IMR-90 (cell line): ENCODE data around the gene POLE3. TPM values are rescaled to one million over a fixed set of nuclear protein-coding genes. Genes with fewer than 3 reads are reported as not detected.

Source experiments
- ATAC-seq: fragments of 200-7000 bp; cut with Tn5 transposase; 2 replicates; pipeline ENCODE4 v1.9.1; 2020; ENCODE audit warnings: low read depth, mild to moderate bottlenecking, moderate library complexity
- BruUV-seq: library from RNA; stranded (reverse); fragments of 400-500 nt; replicated peaks from 2 replicates; lab custom pipeline; 2021; lab: Mats Ljungman, UMichigan
- CTCF ChIA-PET: fragments of 300-600 bp; formaldehyde crosslinking; extraction: SDS; loops from one replicate; lab custom pipeline; 2021; ENCODE audit warnings: antibody characterized with exemption; lab: Yijun Ruan, JAX
- POLR2A ChIA-PET: fragments of 300-600 bp; sonication (Branson Sonifier 250); formaldehyde crosslinking; loops from one replicate; lab custom pipeline; 2022; ENCODE audit warnings: antibody characterized with exemption; ENCODE audit not compliant: unreplicated experiment; lab: Charles Lee
- DNase-seq: peaks from one replicate; pipeline ENCODE4 v3.0.0; 2013
- H2AFZ ChIP-seq: replicated peaks from 2 replicates; pipeline ENCODE3; 2013; ENCODE audit warnings: low read length, mild to moderate bottlenecking; ENCODE audit not compliant: poor library complexity
- H2AK5ac ChIP-seq: 2 replicates; pipeline ENCODE4 v1.6.1; 2013; ENCODE audit warnings: low read depth, low read length, inconsistent platforms
- H2AK9ac ChIP-seq: replicated peaks from 2 replicates; pipeline ENCODE3; 2013; ENCODE audit warnings: mild to moderate bottlenecking, low read depth, low read length, moderate library complexity; ENCODE audit not compliant: poor library complexity
- H2BK120ac ChIP-seq: 2 replicates; pipeline ENCODE4 v1.6.1; 2013; ENCODE audit warnings: low read depth, low read length, inconsistent platforms
- H2BK15ac ChIP-seq: 3 replicates; pipeline ENCODE4 v1.6.1; 2013; ENCODE audit warnings: low read depth, low read length, inconsistent platforms
- H2BK20ac ChIP-seq: 2 replicates; pipeline ENCODE4 v1.6.1; 2013; ENCODE audit warnings: low read depth, mild to moderate bottlenecking, inconsistent platforms, low read length, moderate library complexity
- H2BK5ac ChIP-seq: 2 replicates; pipeline ENCODE4 v1.6.1; 2013; ENCODE audit warnings: mild to moderate bottlenecking, low read depth, low read length, inconsistent platforms; ENCODE audit not compliant: poor library complexity, severe bottlenecking
- H3K14ac ChIP-seq: replicated peaks from 2 replicates; pipeline ENCODE4 v1.6.1; 2013; ENCODE audit warnings: low read depth, low read length, inconsistent platforms
- H3K18ac ChIP-seq: 2 replicates; pipeline ENCODE4 v1.6.1; 2013; ENCODE audit warnings: low read depth, low read length, control low read depth
- H3K23ac ChIP-seq: 2 replicates; pipeline ENCODE4 v1.6.1; 2013; ENCODE audit warnings: low read depth, low read length, inconsistent platforms
- H3K27ac ChIP-seq: 2 replicates; pipeline ENCODE4 v1.5.1; 2013; ENCODE audit warnings: mild to moderate bottlenecking, control low read depth, low read length; ENCODE audit not compliant: insufficient read depth
- H3K27me3 ChIP-seq: 2 replicates; pipeline ENCODE4 v1.6.1; 2013; ENCODE audit warnings: low read length; ENCODE audit not compliant: control insufficient read depth, insufficient read depth
- H3K36me3 ChIP-seq: 2 replicates; pipeline ENCODE4 v1.6.1; 2013; ENCODE audit warnings: low read length, mixed read lengths; ENCODE audit not compliant: control insufficient read depth, insufficient read depth
- H3K4ac ChIP-seq: 2 replicates; pipeline ENCODE4 v1.6.1; 2013; ENCODE audit warnings: low read depth, low read length, inconsistent platforms
- H3K4me1 ChIP-seq: 2 replicates; pipeline ENCODE4 v1.6.1; 2013; ENCODE audit warnings: low read length, mixed read lengths; ENCODE audit not compliant: control insufficient read depth, insufficient read depth
- H3K4me2 ChIP-seq: 2 replicates; pipeline ENCODE4 v1.6.1; 2013; ENCODE audit warnings: low read depth, mild to moderate bottlenecking, control low read depth, low read length, moderate library complexity
- H3K4me3 ChIP-seq: 2 replicates; pipeline ENCODE4 v1.5.1; 2013; ENCODE audit warnings: low read depth, mild to moderate bottlenecking, control low read depth, low read length, moderate library complexity; ENCODE audit not compliant: insufficient read depth
- H3K56ac ChIP-seq: 2 replicates; pipeline ENCODE4 v1.6.1; 2013; ENCODE audit warnings: low read length, inconsistent platforms; ENCODE audit not compliant: insufficient read depth; ENCODE audit errors: extremely low read depth
- H3K79me1 ChIP-seq, 2 experiments: 2 replicates each; pipeline ENCODE4 v1.6.1; 2013; ENCODE audit warnings: low read length in 2 of 2, inconsistent platforms in 1 of 2, low read depth in 1 of 2
- H3K9ac ChIP-seq: 2 replicates; pipeline ENCODE4 v1.6.1; 2013; ENCODE audit warnings: low read depth, low read length, control low read depth
- H3K9me1 ChIP-seq: 2 replicates; pipeline ENCODE4 v1.6.1; 2013; ENCODE audit warnings: low read length, inconsistent platforms; ENCODE audit not compliant: insufficient read depth
- H3K9me3 ChIP-seq: 2 replicates; pipeline ENCODE4 v1.6.1; 2013; ENCODE audit warnings: low read length; ENCODE audit not compliant: control insufficient read depth, insufficient read depth
- H4K20me1 ChIP-seq: 2 replicates; pipeline ENCODE4 v1.6.1; 2013; ENCODE audit warnings: low read length, inconsistent platforms; ENCODE audit not compliant: insufficient read depth
- H4K5ac ChIP-seq: 2 replicates; pipeline ENCODE4 v1.6.1; 2013; ENCODE audit warnings: mild to moderate bottlenecking, low read depth, low read length, control low read depth
- H4K8ac ChIP-seq, 2 experiments: 2 replicates each; pipeline ENCODE4 v1.6.1; 2013; ENCODE audit warnings: low read depth in 2 of 2, low read length in 2 of 2, control low read depth in 1 of 2, inconsistent platforms in 1 of 2
- H4K91ac ChIP-seq: 2 replicates; pipeline ENCODE4 v1.6.1; 2013; ENCODE audit warnings: low read depth, low read length, inconsistent platforms; ENCODE audit not compliant: insufficient read depth
- BHLHE40 ChIP-seq: fragments of 150-350 bp; IDR thresholded peaks from 2 replicates; pipeline ENCODE4 v1.6.1; 2016; ENCODE audit warnings: mild to moderate bottlenecking, low read depth, low read length
- CEBPB ChIP-seq: IDR thresholded peaks from 2 replicates; pipeline ENCODE4 v1.6.1; 2012; ENCODE audit warnings: low read depth, low read length, improper control_type of control experiment
- CHD1 ChIP-seq: IDR thresholded peaks from 2 replicates; pipeline ENCODE4 v1.6.1; 2012; ENCODE audit warnings: low read depth, low read length, improper control_type of control experiment
- FOS ChIP-seq: fragments of 150-350 bp; IDR thresholded peaks from 2 replicates; pipeline ENCODE4 v1.6.1; 2016; ENCODE audit warnings: low read depth, low read length
- MAFK ChIP-seq: IDR thresholded peaks from 2 replicates; pipeline ENCODE4 v1.6.1; 2012; ENCODE audit warnings: low read depth, low read length, improper control_type of control experiment
- MAZ ChIP-seq: IDR thresholded peaks from 2 replicates; pipeline ENCODE4 v1.6.1; 2012; ENCODE audit warnings: low read depth, mild to moderate bottlenecking, low read length, improper control_type of control experiment, moderate library complexity, borderline replicate concordance
- MXI1 ChIP-seq: IDR thresholded peaks from 2 replicates; pipeline ENCODE4 v1.6.1; 2012; ENCODE audit warnings: low read depth, mild to moderate bottlenecking, low read length, moderate library complexity, borderline replicate concordance
- NFE2L2 ChIP-seq: fragments of 150-350 bp; IDR thresholded peaks from 2 replicates; pipeline ENCODE4 v1.6.1; 2016; ENCODE audit warnings: low read depth, mild to moderate bottlenecking, low read length
- POLR2A ChIP-seq: IDR thresholded peaks from 2 replicates; pipeline ENCODE4 v1.6.1; 2012; ENCODE audit warnings: mild to moderate bottlenecking, low read depth, low read length
- RAD21 ChIP-seq: IDR thresholded peaks from 2 replicates; pipeline ENCODE4 v1.6.1; 2012; ENCODE audit warnings: low read length, improper control_type of control experiment
- RCOR1 ChIP-seq: IDR thresholded peaks from 2 replicates; pipeline ENCODE4 v1.6.1; 2012; ENCODE audit warnings: mild to moderate bottlenecking, low read length, improper control_type of control experiment; ENCODE audit not compliant: insufficient replicate concordance
- RFX5 ChIP-seq: IDR thresholded peaks from 2 replicates; pipeline ENCODE4 v1.8.0; 2012; ENCODE audit warnings: low read depth, mild to moderate bottlenecking, low read length, moderate library complexity
- SMC3 ChIP-seq: fragments of 150-350 bp; IDR thresholded peaks from 2 replicates; pipeline ENCODE4 v1.6.1; 2016; ENCODE audit warnings: low read depth, mild to moderate bottlenecking, antibody characterized with exemption, low read length, moderate library complexity
- WGBS, 2 experiments: methylation state at CpG; one replicate each; pipeline versions ENCODE4 v1.1.5 to v1.1.7; 2013; ENCODE audit warnings: missing lambda C conversion rate in 2 of 2; ENCODE audit not compliant: insufficient read length in 1 of 2; ENCODE audit errors: extremely low coverage in 2 of 2; 5-methylcytosine and 5-hydroxymethylcytosine counted together
- dilution Hi-C: fragments of 300-500 bp; cut with HindIII; formaldehyde crosslinking; loops from one replicate; pipeline ENCODE4 v1.14.3; 2018; ENCODE audit warnings: low sequenced_read_pairs; ENCODE audit not compliant: unreplicated experiment
- in situ Hi-C: fragments of 300-500 bp; cut with MboI; formaldehyde crosslinking; loops from 3 replicates; pipeline ENCODE4 v1.14.3; 2019; ENCODE audit warnings: low sequenced_read_pairs, inconsistent platforms, mixed read lengths
- intact Hi-C: fragments of 100-400 bp; cut with micrococcal nuclease; formaldehyde crosslinking; loops from 2 replicates; pipeline ENCODE4 v1.10.0; 2022
- polyA plus RNA-seq, 3 experiments: library from polyadenylated mRNA; depleted of rRNA; stranded (reverse); fragments of >200 nt; gene quantifications; 2 replicates each; pipeline ENCODE4 v1.2.3, GENCODE V29; 2012; ENCODE audit warnings: low replicate concordance in 1 of 3
- total RNA-seq: library from RNA; depleted of rRNA; stranded (reverse); fragments of >200 nt; gene quantifications from 2 replicates; pipeline ENCODE4 v1.2.3, GENCODE V29; 2012
- TF ChIP-seq, protein P1 (sequence below): conservative IDR thresholded peaks from 2 replicates; pipeline ENCODE4 v1.5.1; 2012; ENCODE audit warnings: mild to moderate bottlenecking, low read depth, low read length, improper control_type of control experiment
- TF ChIP-seq, protein P2 (sequence below): fragments of 150-350 bp; IDR thresholded peaks from 2 replicates; pipeline ENCODE4 v1.6.1; 2016; ENCODE audit warnings: low read depth, mild to moderate bottlenecking, low read length, moderate library complexity, borderline replicate concordance

Gene POLE3
- total and polyA plus RNA-seq, 2 of the 4 experiments (the other 2 are of a cell fraction), result 34.8 to 43.0 TPM

DNA sequence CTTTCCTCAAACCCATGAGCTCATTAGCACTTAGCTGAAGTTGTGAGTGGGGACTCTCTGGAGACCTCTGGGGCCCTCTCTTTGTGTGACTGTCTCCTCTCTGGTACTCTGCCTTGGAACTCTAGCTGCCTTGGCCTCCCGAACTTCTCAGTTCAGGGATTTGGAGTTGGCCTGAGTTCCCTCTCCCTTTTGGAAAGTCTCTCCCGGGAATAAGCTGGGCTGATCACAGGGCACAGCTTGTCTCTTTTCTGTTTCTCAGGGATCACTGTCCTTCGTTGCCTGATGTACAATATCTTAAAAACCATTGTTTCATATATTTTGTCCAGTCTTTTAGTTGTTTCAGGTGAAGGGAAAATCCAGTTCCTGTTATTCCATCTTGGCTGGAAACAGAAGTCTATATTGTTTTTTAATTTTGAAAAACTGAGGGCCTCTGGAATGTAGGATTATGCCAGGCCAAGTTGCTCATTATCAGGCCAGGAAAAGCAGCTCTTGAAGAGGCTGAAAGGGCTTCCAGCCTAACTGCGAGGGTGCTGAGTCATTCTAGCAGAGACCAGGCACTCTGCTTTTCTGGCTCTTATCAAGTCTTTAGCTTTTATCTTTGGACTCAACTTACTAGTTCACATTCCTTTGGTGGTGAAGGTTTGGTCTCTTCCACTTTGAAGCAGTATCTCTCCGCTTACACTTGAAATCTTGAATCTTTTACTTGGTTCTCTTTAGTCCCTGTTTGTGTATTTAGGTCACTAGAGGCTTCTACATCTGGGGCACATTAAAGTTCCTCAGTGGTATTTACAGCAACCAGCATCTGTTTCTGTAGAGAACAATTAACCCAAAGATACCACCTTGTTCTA is 44.7 kb upstream of the POLE3 start:
- Histone ChIP-seq H3K4ac (peak overlapping the region; percentile 93), H3K9me3 (no peaks in the 10 kb centered on the region), H3K27me3 (no peaks in the 10 kb centered on the region), H3K23ac (peak overlapping the region; percentile 85), H4K20me1 (no peaks in the 10 kb centered on the region), H2BK120ac (peak overlapping the region; percentile 98), H3K14ac (peak overlapping the region; percentile 57), H4K8ac (peak overlapping the region; percentile 93 to 94), H3K27ac (peak overlapping the region; percentile 100), H3K18ac (peak overlapping the region; percentile 100), H3K79me1 (no peaks in the 10 kb centered on the region), H3K9ac (peak overlapping the region; percentile 68), H2BK15ac (peak overlapping the region; percentile 88), H2AK5ac (peak overlapping the region; percentile 76), H2AFZ (peak overlapping the region; percentile 68), H3K4me1 (peaks cover 15% of the 10 kb centered on the region), H2BK5ac (peak overlapping the region; percentile 98), H3K36me3 (no peaks in the 10 kb centered on the region), H3K4me2 (peak overlapping the region; percentile 48), H3K56ac (peak overlapping the region; percentile 80), H4K5ac (peak overlapping the region; percentile 100), H3K9me1 (peaks cover 7% of the 10 kb centered on the region; the same call in 1 of the 2 replicates), H2AK9ac (peak overlapping the region; percentile 7), H3K4me3 (no peak overlapping the region), H2BK20ac (peak overlapping the region; percentile 94), H4K91ac (peak overlapping the region; percentile 96)
- in situ Hi-C loops, result loop anchor here (5.0 kb wide), 1 partner anchor 127 kb away; no protein-coding TSS in a partner anchor
- peak; percentile 92 for ATAC-seq
- dilution Hi-C loops, result no loop called here
- intact Hi-C loops, result loop anchor here (1.0 to 5.0 kb wide), 4 partner anchors 30 to 136 kb away; no protein-coding TSS in a partner anchor
- no CpG with 5 or more reads among the region's 5 CpGs for WGBS, 2 experiments
- DNase-seq, result peak; percentile 93
- BruUV-seq, result no TSS peak
- CTCF ChIA-PET, result interaction anchor here (1.0 to 2.3 kb wide), 6 partner anchors 9 to 203 kb away, joined by 4 to 10 read pairs (median 8); no protein-coding TSS in a partner anchor
- POLR2A ChIA-PET, result interaction anchor here (1.1 kb wide), 1 partner anchor 146 kb away, joined by 3 read pairs; no protein-coding TSS in a partner anchor
- TF ChIP-seq RCOR1, result no peak
- no peak for TF ChIP-seq MAZ
- TF ChIP-seq CHD1, result no peak
- 0 out of 2 replicates have a peak, but pooled peaks have one; percentile 16 for TF ChIP-seq FOS
- peak; percentile 95 for TF ChIP-seq NFE2L2
- peak; percentile 68 for TF ChIP-seq MAFK
- 0 out of 2 replicates have a peak, but pooled peaks have one; percentile 11 for TF ChIP-seq RAD21
- TF ChIP-seq BHLHE40, result no peak
- TF ChIP-seq MXI1, result no peak
- TF ChIP-seq, protein P1, sequence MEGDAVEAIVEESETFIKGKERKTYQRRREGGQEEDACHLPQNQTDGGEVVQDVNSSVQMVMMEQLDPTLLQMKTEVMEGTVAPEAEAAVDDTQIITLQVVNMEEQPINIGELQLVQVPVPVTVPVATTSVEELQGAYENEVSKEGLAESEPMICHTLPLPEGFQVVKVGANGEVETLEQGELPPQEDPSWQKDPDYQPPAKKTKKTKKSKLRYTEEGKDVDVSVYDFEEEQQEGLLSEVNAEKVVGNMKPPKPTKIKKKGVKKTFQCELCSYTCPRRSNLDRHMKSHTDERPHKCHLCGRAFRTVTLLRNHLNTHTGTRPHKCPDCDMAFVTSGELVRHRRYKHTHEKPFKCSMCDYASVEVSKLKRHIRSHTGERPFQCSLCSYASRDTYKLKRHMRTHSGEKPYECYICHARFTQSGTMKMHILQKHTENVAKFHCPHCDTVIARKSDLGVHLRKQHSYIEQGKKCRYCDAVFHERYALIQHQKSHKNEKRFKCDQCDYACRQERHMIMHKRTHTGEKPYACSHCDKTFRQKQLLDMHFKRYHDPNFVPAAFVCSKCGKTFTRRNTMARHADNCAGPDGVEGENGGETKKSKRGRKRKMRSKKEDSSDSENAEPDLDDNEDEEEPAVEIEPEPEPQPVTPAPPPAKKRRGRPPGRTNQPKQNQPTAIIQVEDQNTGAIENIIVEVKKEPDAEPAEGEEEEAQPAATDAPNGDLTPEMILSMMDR, result no peak
- TF ChIP-seq POLR2A, result 0 out of 2 replicates have a peak, but pooled peaks have one; percentile 36
- no peak for TF ChIP-seq CEBPB
- TF ChIP-seq, protein P2, sequence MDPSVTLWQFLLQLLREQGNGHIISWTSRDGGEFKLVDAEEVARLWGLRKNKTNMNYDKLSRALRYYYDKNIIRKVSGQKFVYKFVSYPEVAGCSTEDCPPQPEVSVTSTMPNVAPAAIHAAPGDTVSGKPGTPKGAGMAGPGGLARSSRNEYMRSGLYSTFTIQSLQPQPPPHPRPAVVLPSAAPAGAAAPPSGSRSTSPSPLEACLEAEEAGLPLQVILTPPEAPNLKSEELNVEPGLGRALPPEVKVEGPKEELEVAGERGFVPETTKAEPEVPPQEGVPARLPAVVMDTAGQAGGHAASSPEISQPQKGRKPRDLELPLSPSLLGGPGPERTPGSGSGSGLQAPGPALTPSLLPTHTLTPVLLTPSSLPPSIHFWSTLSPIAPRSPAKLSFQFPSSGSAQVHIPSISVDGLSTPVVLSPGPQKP, result no peak
- TF ChIP-seq RFX5, result no peak
- no peak for TF ChIP-seq SMC3
